Inflammatory macrophage treated with lipopolysaccharide for 4 hours (primary cell): ENCODE results near the gene GPR31.
"Not testable (repeated sequence)": the region's sequence is repeated elsewhere in the genome, so short reads cannot be mapped to it uniquely, and the experiment has no call there.

Experiments used
- DNase-seq: peaks from one replicate; pipeline ENCODE4 v3.0.0-alpha.2; 2020

GPR31 gene

DNA sequence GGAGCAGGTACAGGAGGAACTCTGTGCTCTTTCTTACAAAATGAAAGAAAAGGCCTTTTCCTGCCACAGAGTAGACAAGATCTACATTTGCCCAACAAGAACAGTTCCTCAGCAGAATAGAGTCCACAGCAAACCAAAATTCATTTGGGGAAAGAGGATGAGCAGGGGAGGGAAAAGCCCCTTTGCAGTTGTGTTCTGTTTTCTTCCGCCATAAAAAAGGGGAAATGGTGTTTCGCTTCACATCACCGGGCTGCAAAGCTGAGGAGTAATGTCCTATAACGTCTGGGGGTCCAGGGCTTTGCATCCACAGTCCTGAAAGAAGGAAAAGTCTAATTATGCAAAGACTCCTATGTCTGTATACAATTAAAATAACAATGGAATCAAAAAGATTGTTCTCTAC is at the start of gene GPR31:
TSS of gene GPR31 (minus strand) at position 118 of the 400 bp plus-strand sequence. CDS start 149 bp downstream, outside the sequence.
- peak; percentile 68 for DNase-seq

DNA sequence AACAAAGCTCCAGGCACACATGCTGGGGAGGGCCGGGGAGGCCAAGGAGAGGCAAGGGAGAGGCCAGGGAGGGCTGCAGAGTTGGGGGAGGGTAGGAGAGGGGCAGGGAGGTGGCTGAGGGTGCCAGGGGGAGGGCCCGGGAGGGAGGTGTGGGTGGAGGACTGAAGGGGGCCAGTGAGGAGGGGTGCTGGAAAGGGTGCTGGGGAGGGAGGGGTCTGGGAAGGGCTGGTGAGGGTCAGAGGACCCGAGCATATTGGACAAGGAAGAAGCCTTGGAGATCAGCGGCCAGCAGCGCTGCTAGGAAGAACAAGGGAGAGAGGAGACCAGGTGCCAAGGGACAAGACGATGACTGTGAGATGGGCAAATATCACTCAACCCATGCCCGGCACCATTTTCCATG is 49.7 kb upstream of the GPR31 start:
- DNase-seq, result no peak

DNA sequence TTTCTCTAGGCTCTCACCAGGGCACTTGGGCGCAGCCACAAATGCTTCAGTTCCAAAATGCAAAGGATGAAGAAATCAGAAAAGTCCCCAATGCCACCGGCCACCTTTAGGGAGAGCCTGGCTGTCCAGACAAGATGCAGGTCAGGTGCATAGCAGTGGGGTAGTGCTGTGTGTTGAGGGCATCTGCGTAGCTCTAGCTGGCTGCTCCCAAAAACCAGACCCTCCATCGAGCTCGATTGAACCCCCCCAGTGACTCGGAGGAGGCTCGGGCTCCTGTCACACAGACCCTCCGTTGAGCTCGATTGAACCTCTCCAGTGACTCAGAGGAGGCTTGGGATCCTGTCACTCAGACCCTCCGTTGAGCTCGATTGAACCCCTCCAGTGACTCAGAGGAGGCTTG is 47.5 kb upstream of the GPR31 start:
- not testable (repeated sequence) for DNase-seq

GRCh38 chr6:167204059-167204348 is 46.2 kb upstream of the GPR31 start:
- DNase-seq, result not testable (repeated sequence)

GRCh38 chr6:167203261-167204058 is 45.7 kb upstream of the GPR31 start:
- not testable (repeated sequence) for DNase-seq

GRCh38 chr6:167202613-167203012 is 44.8 kb upstream of the GPR31 start:
- DNase-seq, result not testable (repeated sequence)

- no peak for DNase-seq
These were observed 43.0 kb upstream of the GPR31 start for GRCh38 chr6:167200806-167201205.

GRCh38 chr6:167195941-167196610 is 38.3 kb upstream of the GPR31 start:
- DNase-seq, result not testable (repeated sequence)

DNA sequence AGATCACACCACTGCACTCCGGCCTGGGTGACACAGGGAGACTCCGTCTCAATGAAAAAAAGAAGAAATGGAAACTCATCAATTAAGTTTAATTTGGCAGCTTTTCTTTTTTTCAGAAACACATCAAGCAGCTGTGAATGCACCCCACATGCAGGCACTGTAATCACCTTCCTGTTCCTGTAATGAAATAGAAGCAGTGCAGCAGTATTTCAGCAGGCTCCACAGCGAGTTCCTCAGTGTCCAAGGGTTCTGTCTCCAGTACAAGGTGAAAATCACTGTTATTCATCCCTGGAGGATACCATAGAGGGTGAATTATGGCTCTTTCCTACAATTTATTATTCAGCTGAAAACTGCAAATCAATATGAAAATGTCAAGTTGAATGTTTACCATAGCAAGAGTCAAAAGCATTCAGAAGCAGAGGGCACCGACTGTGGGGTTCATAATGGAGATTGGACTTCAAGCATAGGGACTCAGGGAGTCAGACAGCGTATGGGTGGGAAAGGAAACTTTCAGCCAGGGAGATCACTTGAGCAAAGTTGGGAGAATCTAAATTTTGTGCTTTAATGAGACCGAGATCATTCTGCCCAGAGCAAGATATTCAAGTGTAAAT is 35.8 kb upstream of the GPR31 start:
- DNase-seq, result not testable (repeated sequence)

GRCh38 chr6:167191043-167191583 is 33.3 kb upstream of the GPR31 start:
- not testable (repeated sequence) for DNase-seq

DNA sequence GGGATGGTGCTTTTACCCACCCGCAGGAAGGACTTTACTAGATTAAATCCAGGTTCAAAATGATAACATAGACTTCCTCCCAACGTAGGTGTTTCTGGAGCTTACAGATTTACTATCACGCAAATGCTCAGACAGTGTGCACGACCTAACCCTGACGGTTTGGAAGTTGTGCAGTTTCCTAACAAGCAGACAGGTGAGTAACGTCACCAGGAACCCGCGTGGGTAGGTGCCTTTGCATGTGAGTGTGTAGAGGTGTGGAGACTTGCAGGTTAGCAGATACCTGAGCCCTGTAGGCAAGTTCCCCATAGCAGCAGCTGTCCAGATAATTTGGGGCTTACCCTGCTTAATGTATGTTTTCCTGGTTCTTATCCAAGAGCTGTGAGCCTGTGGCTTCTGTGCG is 29.5 kb upstream of the GPR31 start:
- not testable (repeated sequence) for DNase-seq

- DNase-seq, result not testable (repeated sequence)
These were observed 27.3 kb upstream of the GPR31 start for GRCh38 chr6:167185101-167185500.

- DNase-seq, result not testable (repeated sequence)
These were observed 25.1 kb upstream of the GPR31 start for GRCh38 chr6:167182913-167183314.

GRCh38 chr6:167181351-167181750 is 23.6 kb upstream of the GPR31 start:
- not testable (repeated sequence) for DNase-seq

GRCh38 chr6:167180086-167180485 is 22.3 kb upstream of the GPR31 start:
- DNase-seq, result not testable (repeated sequence)

DNA sequence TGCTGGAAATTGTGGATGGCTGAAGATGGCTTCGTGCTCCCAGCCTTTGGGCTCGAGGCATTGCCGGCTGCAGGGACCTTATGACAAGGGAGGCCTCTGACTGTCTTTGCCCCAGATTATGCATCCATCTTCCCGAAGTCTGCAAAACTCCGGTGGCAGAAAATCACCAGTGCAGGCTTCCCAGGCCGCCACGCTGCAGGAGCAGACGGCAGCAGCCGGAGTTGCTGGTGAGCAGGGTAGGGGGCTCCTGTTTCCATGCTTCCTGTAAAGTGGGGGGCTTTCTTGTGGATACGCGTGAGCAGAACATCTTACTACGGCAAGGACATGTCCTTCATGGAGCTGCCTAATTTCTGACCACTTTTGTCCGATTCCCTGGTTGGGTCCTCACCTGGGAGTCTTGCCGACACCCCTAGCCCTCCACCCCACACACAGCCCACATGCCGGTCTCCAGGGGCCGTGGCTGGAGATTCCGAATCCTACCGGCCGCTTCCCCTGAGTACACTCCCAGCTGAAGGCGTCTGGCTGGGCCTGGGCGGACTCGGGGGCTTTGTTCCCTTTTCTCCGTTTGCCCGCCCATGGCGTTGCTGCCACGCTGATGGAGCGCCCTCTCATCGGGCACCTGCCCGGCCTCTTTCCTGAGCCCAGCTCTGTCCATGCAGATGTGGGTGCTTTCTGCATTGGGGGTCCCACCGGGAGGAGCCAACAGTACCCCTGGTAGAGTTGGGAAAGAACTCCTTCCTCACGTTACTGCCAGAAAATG is 21.3 kb upstream of the GPR31 start:
- not testable (repeated sequence) for DNase-seq

- DNase-seq, result not testable (repeated sequence)
These were observed 19.5 kb upstream of the GPR31 start for GRCh38 chr6:167177271-167177670.

DNA sequence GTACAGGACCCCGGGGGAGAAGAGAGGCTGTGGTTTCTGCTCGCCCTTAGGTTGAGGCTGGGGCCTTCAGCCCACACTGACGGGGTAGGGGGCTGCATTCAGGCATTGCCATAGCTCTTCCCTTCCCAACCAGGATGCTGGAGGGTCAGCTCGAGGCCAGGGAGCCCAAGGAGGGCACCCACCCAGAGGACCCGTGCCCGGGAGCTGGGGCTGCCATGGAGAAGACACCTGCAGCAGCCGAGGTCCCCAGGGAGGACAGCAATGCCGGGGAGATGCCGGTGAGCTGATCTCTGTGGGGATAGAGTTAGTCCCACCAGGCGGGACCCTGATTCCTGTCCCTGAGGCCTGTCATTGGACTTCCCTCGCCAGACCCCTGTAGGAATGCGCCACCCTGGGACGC is 14.2 kb upstream of the GPR31 start:
- DNase-seq, result not testable (repeated sequence)

DNA sequence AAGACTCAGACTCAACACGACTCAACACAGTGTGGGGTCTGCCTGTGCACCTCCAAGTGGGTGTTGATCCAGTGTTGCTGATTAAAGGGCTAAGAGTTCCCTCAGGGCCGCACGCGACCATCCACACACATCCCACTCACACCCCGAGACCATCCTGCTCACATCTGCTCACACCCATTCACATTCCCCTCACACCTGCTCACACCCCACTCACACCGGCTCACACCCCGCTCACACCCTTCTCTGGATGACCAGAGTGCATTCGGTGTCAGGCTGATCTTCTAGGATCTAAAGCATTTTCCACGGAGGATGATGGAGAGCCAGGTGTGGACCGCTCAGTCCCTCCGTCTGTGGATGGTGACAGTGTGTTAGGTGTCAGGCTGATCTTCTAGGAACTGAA is 13.5 kb upstream of the GPR31 start:
- not testable (repeated sequence) for DNase-seq

DNA sequence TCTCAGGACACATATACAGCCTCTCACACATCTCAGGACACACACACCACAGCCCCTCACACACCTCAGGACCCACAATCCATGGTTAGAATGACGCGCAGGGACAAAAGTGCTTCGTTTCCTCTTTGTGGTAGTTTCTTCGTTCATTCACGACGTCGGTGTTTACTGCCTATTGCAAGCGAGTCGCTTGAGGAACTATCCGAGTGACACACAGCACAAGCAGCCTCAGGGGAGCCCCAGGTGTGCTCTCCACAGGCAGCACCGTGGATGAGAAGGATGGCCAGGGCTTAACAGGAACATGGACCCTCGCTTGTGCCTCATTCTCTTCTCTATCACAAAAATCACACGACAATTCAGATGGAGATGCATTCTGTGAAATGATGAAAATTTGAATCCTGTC is 12.1 kb upstream of the GPR31 start:
- not testable (repeated sequence) for DNase-seq

- DNase-seq, result not testable (repeated sequence)
These were observed 10.5 kb upstream of the GPR31 start for GRCh38 chr6:167168296-167168695.

- not testable (repeated sequence) for DNase-seq
These were observed 9.9 kb upstream of the GPR31 start for GRCh38 chr6:167167699-167168098.
